Sigmoid colon (tissue), 7 donors: ENCODE measurements around the gene TMOD3. TPM values are rescaled to one million over a fixed set of nuclear protein-coding genes. Genes with fewer than 3 reads are reported as not detected.
A peak's percentile ranks its signal among the peaks of the same experiment; 100 is the strongest.

Source experiments
- DNase-seq: peaks from one replicate; pipeline ENCODE4 v3.0.0-alpha.2; 2019
- H3K27ac ChIP-seq, 4 donors: fragments of 200-600 bp; sonication (generic); one replicate each; pipeline ENCODE4 v1.5.1; 2016 to 2019; ENCODE audit warnings: mild to moderate bottlenecking in 1 of 4
- H3K27me3 ChIP-seq, 3 donors: fragments of 200-600 bp; sonication (generic); one replicate each; pipeline ENCODE4 v1.5.1; 2019; ENCODE audit warnings: mild to moderate bottlenecking in 1 of 3
- H3K36me3 ChIP-seq, 4 donors: fragments of 200-600 bp; sonication (generic); one replicate each; pipeline ENCODE4 v1.5.1; 2016 to 2019
- H3K4me1 ChIP-seq, 4 donors: fragments of 200-600 bp; sonication (generic); one replicate each; pipeline ENCODE4 v1.5.1; 2017 to 2019
- H3K4me3 ChIP-seq, 4 donors: fragments of 200-600 bp; sonication (generic); one replicate each; pipeline ENCODE4 v1.5.1; 2017 to 2019; ENCODE audit warnings: mild to moderate bottlenecking in 2 of 4, moderate library complexity in 1 of 4
- H3K9me3 ChIP-seq, 4 donors: fragments of 200-600 bp in 3 of 4; sonication (generic) in 3 of 4; one replicate each; pipeline versions ENCODE4 v1.5.1 to v1.6.1; 2013 to 2019
- CTCF ChIP-seq, 4 experiments: fragments of 450-650 bp in 3 of 4; fragments of 200-600 bp in 1 of 4; IDR thresholded peaks; one replicate each; pipeline ENCODE4 v1.5.1; 2016 to 2019; ENCODE audit warnings: antibody characterized with exemption in 4 of 4, mild to moderate bottlenecking in 3 of 4, moderate library complexity in 2 of 4
- EP300 ChIP-seq, 4 donors: sonication (generic); formaldehyde crosslinking; IDR thresholded peaks; one replicate each; pipeline ENCODE4 v1.6.1; 2017; ENCODE audit warnings: antibody characterized with exemption in 4 of 4
- POLR2A ChIP-seq, 2 donors: fragments of 450-650 bp; IDR thresholded peaks; one replicate each; pipeline ENCODE4 v1.6.1; 2016; ENCODE audit warnings: antibody characterized with exemption in 2 of 2, mild to moderate bottlenecking in 2 of 2, moderate library complexity in 2 of 2
- POLR2AphosphoS5 ChIP-seq, 4 donors: sonication (generic); formaldehyde crosslinking; IDR thresholded peaks; one replicate each; pipeline ENCODE4 v1.6.1; 2017; ENCODE audit warnings: antibody characterized with exemption in 4 of 4
- WGBS, 2 donors: extraction: QIAGEN DNeasy Blood & Tissue Kit; methylation state at CpG; one replicate each; pipeline ENCODE4 v1.1.7; 2013; 5-methylcytosine and 5-hydroxymethylcytosine counted together
- intact Hi-C: fragments of 100-400 bp; cut with DNase I; formaldehyde crosslinking; loops from one replicate; pipeline ENCODE4 v1.15.1; 2023
- polyA plus RNA-seq, 3 donors: library from polyadenylated mRNA; stranded (reverse); fragments of 200-250 nt; gene quantifications; one replicate each; pipeline ENCODE4 v1.2.3, GENCODE V29; 2013
- total RNA-seq, 4 donors: library from RNA; depleted of rRNA; stranded (reverse); fragments of >200 nt; gene quantifications; one replicate each; pipeline ENCODE4 v1.1.0, GENCODE V29; 2016
- donor health status: healthy with polysubstance abuse.
- donor health status: Bipolar disorder and iron deficiency.
- donor health status: healthy.

TMOD3 gene
- total and polyA plus RNA-seq, 7 donors, result 10.7 to 23.1 (median 15.3) TPM

DNA sequence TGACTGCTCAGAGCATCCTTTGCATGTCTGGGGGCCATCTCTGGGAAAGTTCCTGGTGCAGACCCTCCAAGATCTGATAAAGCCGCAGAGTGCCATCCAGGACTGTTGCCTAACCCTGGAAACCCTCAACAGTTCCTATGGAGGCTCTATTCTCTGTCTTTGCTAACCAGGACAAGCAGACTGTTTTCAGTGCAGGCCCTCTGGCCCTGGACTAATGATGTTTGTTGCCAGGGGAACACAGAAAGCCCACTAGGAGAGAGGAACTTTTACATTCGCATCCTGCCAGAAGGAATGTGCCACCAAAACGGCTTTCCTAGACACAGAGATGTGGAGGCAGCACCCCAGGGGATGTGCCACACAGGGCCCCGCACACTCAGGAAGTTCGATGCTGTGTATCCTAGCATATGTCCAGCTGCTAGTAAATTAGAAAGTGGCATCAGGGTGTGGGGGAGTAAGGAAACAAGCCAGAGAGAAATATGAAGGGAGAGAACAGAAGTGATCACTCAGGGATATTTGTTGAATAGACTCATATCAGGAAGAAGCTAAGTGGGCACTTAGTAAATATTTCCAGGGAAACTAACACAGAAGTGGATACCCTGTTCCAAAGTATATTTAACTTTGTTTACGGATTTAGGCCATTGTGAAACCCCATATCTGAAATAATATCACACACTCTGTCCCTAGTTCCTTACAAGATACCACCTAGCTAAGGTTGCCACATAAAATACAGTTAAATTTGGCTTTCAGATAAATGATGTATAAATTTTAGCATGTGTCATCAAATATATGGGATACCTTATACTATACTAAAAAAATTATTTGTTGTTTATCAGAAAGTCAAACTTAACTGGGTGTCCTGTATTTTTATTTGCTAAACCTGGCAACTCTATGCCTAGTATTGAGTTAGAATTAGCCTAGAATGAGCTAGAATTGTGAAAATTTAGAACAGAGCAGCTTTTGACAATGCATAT, 29.9 kb upstream of the TMOD3 start:
- Histone ChIP-seq H3K27ac (no peak overlapping the region), H3K4me3 (no peak overlapping the region), H3K27me3 (no peaks in the 10 kb centered on the region), H3K4me1 (no peaks in the 10 kb centered on the region), H3K36me3 (peaks cover 0 to 45% (median 5%) of the 10 kb centered on the region in 4 donors), H3K9me3 (no peaks in the 10 kb centered on the region)
- intact Hi-C loops, result no loop called here
- no peak for TF ChIP-seq EP300 (IDR thresholded peaks at IDR 0.05)
- no peak for TF ChIP-seq POLR2A (IDR thresholded peaks at IDR 0.05)
- no peak for TF ChIP-seq POLR2AphosphoS5 (IDR thresholded peaks at IDR 0.05)
- TF ChIP-seq CTCF (IDR thresholded peaks at IDR 0.05), result no peak
- WGBS, 2 donors, result 89 to 90% methylated on average over 6 of the region's 6 CpGs
- no peak for DNase-seq

DNA sequence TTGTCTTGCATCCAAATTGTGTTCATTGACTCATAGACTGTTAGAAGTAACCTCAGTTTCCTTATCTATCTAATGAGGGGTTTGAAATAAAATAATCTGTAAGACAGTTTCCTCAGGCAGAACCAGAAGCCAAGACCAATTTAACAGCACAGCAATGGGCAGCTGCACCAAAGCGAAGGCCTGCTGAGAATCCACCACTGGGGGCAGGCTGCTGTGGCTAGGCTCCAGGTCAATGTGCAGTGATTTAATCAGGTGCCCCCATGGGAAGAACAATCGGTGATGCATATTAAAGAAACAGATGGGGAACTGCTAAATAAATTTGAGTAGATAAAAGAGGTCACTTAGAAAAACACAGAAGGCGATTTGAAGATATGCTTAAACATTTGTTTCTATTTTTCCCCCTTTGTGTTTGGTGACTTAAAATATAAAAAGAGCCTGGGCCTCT, 28.0 kb upstream of the TMOD3 start:
- Histone ChIP-seq H3K27ac (no peak overlapping the region), H3K36me3 (peaks cover 0 to 62% (median 10%) of the 10 kb centered on the region in 4 donors), H3K9me3 (no peaks in the 10 kb centered on the region), H3K4me3 (no peak overlapping the region), H3K4me1 (no peaks in the 10 kb centered on the region), H3K27me3 (no peaks in the 10 kb centered on the region)
- 63 to 70% methylated on average over 3 of the region's 3 CpGs for WGBS, 2 donors
- intact Hi-C loops, result no loop called here
- no peak for TF ChIP-seq POLR2AphosphoS5 (IDR thresholded peaks at IDR 0.05)
- peak in 1 of 4 experiments; percentile 14 for TF ChIP-seq CTCF (IDR thresholded peaks at IDR 0.05)
- DNase-seq, result no peak

DNA sequence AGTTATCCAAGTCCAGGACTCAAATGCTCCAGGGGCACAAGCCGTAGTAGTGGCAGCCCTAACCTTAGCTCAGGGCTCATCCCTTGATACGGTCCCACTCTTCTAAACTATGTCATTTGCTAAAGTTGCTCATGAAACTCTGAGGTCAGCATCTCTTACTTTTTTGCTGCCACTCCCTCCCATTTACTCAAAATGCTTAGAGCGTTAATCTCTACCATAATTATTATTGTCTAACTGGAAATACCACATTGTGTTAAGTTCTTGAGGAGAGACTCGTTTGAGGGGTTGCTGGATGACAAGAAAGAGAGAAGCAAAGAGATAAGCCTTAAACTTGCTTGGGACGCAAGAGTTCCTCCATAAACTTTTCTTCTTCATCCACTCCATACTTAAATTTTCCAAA, 26.9 kb upstream of the TMOD3 start:
- H3K4me1 ChIP-seq, result no peaks in the 10 kb centered on the region
- peaks cover 0 to 74% (median 20%) of the 10 kb centered on the region in 4 donors for H3K36me3 ChIP-seq
- DNase-seq, result no peak
- H3K27ac ChIP-seq, result no peak overlapping the region
- H3K4me3 ChIP-seq, result no peak overlapping the region
- 90 to 93% methylated on average over 5 of the region's 5 CpGs for WGBS, 2 donors
- TF ChIP-seq POLR2A (IDR thresholded peaks at IDR 0.05) (no peak), POLR2AphosphoS5 (IDR thresholded peaks at IDR 0.05) (no peak), EP300 (IDR thresholded peaks at IDR 0.05) (no peak), CTCF (IDR thresholded peaks at IDR 0.05) (no peak)
- H3K9me3 ChIP-seq, result no peaks in the 10 kb centered on the region
- no peaks in the 10 kb centered on the region for H3K27me3 ChIP-seq
- intact Hi-C loops, result no loop called here

DNA sequence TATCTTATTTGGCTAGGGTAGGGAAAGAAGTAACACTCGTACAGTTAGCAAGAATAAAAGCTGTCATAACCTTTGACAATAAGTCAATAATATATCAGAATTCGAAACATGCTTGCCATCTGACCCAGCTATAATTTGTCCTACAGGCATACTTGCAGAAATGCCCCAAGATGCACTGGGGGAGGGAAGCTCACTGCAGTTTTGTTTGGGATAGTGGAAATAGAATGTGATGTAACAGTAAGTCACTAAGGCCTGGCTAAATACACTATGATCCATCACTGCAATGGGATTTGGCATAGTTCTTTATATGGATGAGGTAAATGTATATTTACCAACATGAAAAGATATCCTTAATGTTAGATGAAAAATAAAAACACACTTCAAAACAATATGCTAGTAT, 25.5 kb upstream of the TMOD3 start:
- 90 to 96% methylated on average over 2 of the region's 2 CpGs for WGBS, 2 donors
- H3K36me3 ChIP-seq, result peaks cover 0 to 78% (median 20%) of the 10 kb centered on the region in 4 donors
- TF ChIP-seq CTCF (IDR thresholded peaks at IDR 0.05) (no peak), POLR2A (IDR thresholded peaks at IDR 0.05) (no peak), EP300 (IDR thresholded peaks at IDR 0.05) (no peak), POLR2AphosphoS5 (IDR thresholded peaks at IDR 0.05) (no peak)

More for the DNA sequence above, 25.5 kb upstream of the TMOD3 start:
- Histone ChIP-seq H3K27ac (no peak overlapping the region), H3K4me3 (no peak overlapping the region), H3K9me3 (no peaks in the 10 kb centered on the region), H3K27me3 (no peaks in the 10 kb centered on the region), H3K4me1 (no peaks in the 10 kb centered on the region)
- intact Hi-C loops, result no loop called here
- no peak for DNase-seq
